HUES64 (cell line): ENCODE data around the gene TUBB2B.
A peak's percentile ranks its signal among the peaks of the same experiment; 100 is the strongest.
"Not testable (repeated sequence)": the region's sequence is repeated elsewhere in the genome, so short reads cannot be mapped to it uniquely, and the experiment has no call there.

Experiments
- H3K27ac ChIP-seq: 2 replicates; pipeline ENCODE4 v1.7.0; 2013; ENCODE audit warnings: low read depth, low read length, inconsistent platforms
- H3K27me3 ChIP-seq: 2 replicates; pipeline ENCODE4 v1.6.1; 2013; ENCODE audit warnings: mild to moderate bottlenecking, low read length; ENCODE audit not compliant: insufficient read depth
- H3K36me3 ChIP-seq: 2 replicates; pipeline ENCODE4 v1.6.1; 2013; ENCODE audit warnings: mild to moderate bottlenecking, low read length; ENCODE audit not compliant: insufficient read depth
- H3K4me1 ChIP-seq: 2 replicates; pipeline ENCODE4 v1.6.1; 2013; ENCODE audit warnings: mild to moderate bottlenecking, low read length, moderate library complexity; ENCODE audit not compliant: insufficient read depth
- H3K4me3 ChIP-seq: 2 replicates; pipeline ENCODE4 v1.5.1; 2013; ENCODE audit warnings: mild to moderate bottlenecking, low read length, moderate library complexity
- H3K9ac ChIP-seq: 2 replicates; pipeline ENCODE4 v1.6.1; 2013; ENCODE audit warnings: mild to moderate bottlenecking, low read depth, low read length
- H3K9me3 ChIP-seq: 2 replicates; pipeline ENCODE4 v1.6.1; 2013; ENCODE audit warnings: low read depth, low read length; ENCODE audit not compliant: insufficient read depth
- WGBS: fragments of 150-250, 120-280 bp; methylation state at CpG from one replicate; pipeline ENCODE4 v1.1.7; 2013; ENCODE audit warnings: missing lambda C conversion rate; 5-methylcytosine and 5-hydroxymethylcytosine counted together

The TUBB2B gene

DNA sequence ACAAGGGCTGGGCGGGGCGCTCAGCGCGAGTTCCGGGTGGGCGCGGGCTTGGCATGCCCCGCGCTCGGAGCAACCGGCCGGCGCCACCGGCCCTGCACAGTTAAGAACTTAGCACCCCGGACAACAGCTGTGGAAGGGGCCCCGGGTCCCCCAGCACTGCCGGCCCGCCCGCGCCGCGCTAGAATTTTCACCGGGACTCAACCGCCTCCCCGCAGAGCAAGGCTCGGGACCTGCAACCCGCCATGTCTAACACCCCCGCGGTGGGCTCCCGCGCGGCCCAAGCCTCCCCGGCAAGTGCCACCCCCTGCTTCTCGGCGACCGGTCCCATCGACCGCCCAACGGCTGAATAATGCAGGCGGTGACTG, 26.1 kb upstream of the TUBB2B start:
- H3K27ac ChIP-seq, result no peak overlapping the region
- no peak overlapping the region for H3K9ac ChIP-seq
- 97% methylated on average over 40 of the region's 40 CpGs for WGBS
- H3K4me1 ChIP-seq, result peaks cover 13% of the 10 kb centered on the region
- no peaks in the 10 kb centered on the region for H3K36me3 ChIP-seq
- no peaks in the 10 kb centered on the region for H3K9me3 ChIP-seq
- no peak overlapping the region for H3K4me3 ChIP-seq
- H3K27me3 ChIP-seq, result no peaks in the 10 kb centered on the region

DNA sequence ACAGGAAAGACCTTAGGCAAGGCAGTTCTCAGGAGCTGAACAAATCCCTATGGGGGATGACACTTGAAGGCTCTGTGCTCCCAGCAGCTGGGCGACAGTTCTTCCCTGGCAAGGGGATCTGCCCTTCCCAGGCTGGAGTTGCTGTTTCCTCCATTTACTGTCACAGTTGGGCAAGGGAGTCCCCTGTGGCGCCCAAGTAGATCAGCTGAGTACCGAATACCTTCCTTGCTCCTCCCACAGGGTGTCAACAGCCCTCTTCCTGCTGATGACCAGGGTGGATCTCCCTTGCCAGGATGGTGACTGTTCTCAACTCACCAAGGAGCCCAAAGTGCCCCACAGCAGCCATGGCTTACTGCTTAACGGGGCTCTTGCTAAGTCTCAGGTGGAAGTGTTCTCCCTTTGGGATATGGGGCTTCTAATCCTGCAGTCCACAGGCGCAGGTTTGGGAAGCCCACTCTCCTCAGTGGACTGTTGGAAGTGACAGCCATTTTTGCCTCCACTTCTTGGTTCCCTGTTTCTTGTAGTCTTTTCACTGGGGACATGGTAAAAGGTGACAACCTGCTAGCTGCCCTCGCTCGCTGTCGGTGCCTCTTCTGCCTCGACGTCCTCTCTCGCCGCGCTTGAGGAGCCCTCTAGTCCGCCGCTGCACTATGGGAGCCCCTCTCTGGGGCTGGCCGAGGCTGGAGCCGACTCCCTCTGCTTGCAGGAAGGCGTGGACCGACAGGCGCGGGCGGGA, 25.6 kb upstream of the TUBB2B start:
- Histone ChIP-seq H3K36me3 (no peaks in the 10 kb centered on the region), H3K4me1 (peaks cover 11% of the 10 kb centered on the region), H3K27ac (no peak overlapping the region), H3K9me3 (no peaks in the 10 kb centered on the region), H3K27me3 (no peaks in the 10 kb centered on the region), H3K9ac (no peak overlapping the region), H3K4me3 (no peak overlapping the region)
- 95% methylated on average over 22 of the region's 22 CpGs for WGBS

DNA sequence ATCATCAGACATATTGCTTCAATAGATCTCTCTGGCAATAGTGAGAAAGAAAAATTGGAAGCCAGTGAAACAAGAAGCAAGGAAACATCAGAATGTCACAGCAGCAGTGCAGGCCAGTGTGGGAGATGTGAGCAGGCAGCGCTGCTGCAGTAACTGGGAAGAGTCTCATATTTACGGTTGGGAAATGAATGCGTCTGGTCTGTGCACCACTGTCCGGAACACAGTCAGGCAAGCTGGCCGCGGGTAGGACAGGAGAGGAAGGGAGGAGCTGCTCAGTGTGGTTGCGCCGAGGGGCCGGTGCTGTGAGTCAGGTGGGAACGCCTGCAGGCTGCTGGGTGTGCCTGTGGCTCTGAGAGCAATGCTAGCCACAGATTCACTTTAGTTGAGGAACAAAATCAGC, 24.9 kb upstream of the TUBB2B start:
- H3K9me3 ChIP-seq, result no peaks in the 10 kb centered on the region
- WGBS, result 82% methylated on average over 10 of the region's 10 CpGs
- no peaks in the 10 kb centered on the region for H3K36me3 ChIP-seq
- H3K27ac ChIP-seq, result no peak overlapping the region
- H3K4me3 ChIP-seq, result no peak overlapping the region
- H3K4me1 ChIP-seq, result peaks cover 18% of the 10 kb centered on the region
- no peaks in the 10 kb centered on the region for H3K27me3 ChIP-seq
- no peak overlapping the region for H3K9ac ChIP-seq

DNA sequence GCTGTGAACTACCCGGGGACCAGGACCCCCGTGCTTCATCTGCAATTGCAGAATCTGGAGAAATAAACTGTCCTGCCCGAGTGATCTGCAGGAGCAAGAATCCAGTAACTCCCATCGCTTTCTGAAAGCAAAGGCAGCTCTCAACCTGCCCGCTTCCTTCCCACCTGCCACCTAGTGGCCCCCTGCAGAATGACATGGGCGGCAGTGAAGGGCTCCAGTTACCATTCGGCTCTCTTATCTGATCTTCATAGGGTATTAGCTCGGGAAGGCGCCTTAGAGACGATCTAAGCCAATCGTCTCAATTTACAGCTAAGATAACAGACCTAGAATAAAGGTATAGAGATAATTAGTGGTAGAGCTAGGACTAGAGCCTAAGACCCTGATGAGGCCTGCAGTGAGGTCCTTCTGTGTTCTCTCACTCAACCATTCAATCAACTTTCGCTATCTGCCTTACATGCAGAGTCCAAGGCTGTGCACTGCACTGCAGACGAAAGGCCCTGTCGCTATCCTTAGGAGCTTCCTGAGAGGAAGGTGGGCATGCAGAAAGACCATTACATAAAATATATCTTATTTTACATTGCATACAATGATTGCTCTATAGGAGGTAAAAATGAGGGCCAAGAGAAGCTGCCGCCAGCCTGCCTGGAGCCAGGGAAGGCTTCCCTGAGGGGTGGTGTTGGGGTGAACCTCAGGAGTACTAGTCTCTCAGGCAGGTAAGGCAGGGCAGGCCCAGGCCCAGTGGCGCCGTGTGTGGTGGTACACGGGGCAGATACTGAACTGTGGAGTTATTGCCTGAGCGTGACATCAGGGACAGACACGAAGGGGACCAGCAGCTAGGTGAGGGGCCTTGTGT, 24.2 kb upstream of the TUBB2B start:
- H3K27me3 ChIP-seq, result no peaks in the 10 kb centered on the region
- no peak overlapping the region for H3K27ac ChIP-seq
- no peaks in the 10 kb centered on the region for H3K36me3 ChIP-seq
- 41% methylated on average over 19 of the region's 20 CpGs for WGBS
- no peaks in the 10 kb centered on the region for H3K9me3 ChIP-seq
- H3K4me3 ChIP-seq, result no peak overlapping the region
- no peak overlapping the region for H3K9ac ChIP-seq
- peaks cover 20% of the 10 kb centered on the region for H3K4me1 ChIP-seq

DNA sequence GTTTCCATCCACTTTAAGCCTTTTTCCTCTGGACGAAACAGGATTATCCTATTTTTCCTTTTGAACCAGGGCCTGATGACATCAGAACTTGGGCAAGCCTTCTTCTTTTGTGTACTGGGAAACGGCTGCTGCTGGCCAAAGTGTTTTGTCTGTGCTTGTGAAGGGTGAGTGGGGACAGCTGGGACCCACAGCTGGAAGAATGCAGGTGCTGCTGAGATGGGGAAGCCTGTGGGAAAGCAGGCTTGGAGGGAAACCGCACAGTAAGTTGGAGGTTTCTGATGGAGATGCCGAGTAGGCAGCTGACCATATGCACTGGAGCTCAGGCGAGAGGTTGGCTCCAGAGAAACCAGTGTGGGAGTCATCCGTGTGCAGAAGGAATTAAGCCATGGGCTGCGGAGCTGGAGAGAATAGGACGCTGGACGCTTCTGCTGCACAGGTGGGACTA, 22.8 kb upstream of the TUBB2B start:
- Histone ChIP-seq H3K9me3 (no peaks in the 10 kb centered on the region), H3K36me3 (no peaks in the 10 kb centered on the region), H3K27ac (no peak overlapping the region), H3K4me1 (peaks cover 20% of the 10 kb centered on the region), H3K9ac (no peak overlapping the region), H3K4me3 (no peak overlapping the region), H3K27me3 (no peaks in the 10 kb centered on the region)
- 91% methylated on average over 9 of the region's 9 CpGs for WGBS

DNA sequence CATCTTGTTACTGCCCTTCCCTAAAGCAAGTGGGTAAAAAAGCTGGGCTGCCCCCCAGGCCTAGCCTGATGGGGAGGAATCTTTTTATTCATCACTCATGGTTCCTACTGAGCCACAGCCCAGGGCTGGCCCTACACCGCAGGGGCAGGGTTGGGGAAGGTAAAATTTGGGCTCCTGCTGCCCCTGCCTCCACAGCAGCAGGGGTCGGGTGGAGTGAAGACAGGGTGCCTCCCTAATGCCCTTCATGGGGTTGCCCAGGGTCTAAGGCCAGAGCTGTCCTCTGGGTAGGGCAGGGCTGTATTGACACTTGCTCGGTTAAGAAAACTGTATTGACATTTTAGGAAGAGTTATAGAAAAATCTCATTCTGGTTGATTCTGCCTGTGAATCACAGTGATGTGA, 22.4 kb upstream of the TUBB2B start:
- Histone ChIP-seq H3K36me3 (no peaks in the 10 kb centered on the region), H3K4me1 (peaks cover 20% of the 10 kb centered on the region), H3K27ac (no peak overlapping the region), H3K9me3 (no peaks in the 10 kb centered on the region), H3K27me3 (no peaks in the 10 kb centered on the region), H3K9ac (no peak overlapping the region), H3K4me3 (no peak overlapping the region)
- whole genome bisulfite sequencing, result 82% methylated on average over 3 of the region's 3 CpGs

DNA sequence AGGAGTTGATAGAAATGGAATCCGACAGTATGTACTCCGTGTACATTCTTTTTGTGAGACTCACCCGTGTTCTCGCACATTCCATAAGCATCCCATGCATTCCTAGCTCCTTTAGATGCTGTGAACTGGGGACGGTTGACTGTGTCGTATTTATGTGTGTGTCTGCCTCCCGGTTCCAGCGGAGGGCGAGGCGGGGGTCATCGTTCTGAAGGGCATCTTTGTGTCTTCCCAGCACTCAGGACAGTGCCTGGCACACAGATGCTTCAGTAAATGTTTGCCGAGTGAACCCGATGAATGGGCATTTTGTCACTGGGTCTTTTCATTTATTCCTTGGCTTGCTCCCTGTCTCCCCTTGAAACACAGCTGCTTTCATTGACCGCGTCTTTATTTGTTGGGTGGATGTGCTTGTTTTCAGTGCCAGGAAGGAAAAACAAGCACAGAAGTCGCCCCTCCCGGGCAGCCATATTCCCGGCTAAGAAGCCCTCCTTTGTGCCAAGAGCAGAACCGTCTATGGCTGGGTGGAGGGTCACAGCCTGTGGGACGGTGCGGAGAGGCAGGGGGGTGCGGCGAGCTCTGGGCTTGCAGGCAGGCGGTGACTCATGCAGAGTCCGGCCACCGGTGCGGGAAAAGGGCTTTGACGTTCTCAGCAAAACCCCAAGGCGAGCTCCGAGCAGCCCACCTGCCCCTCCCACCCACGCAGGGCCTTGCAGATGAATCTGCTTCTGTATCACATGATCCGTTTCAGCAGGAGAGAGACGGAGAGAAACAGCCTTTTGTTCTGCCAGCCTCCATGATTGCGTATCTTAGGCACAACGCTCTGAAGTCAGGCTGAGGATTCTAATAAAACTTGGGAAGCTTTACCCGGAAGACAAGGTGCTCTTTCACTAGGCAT, 20.0 kb upstream of the TUBB2B start:
- Histone ChIP-seq H3K9ac (peak overlapping the region; percentile 62), H3K4me1 (peaks cover 20% of the 10 kb centered on the region), H3K36me3 (no peaks in the 10 kb centered on the region), H3K27me3 (no peaks in the 10 kb centered on the region), H3K27ac (0 out of 2 replicates have a peak overlapping the region, but pooled peaks have one; percentile 3), H3K9me3 (no peaks in the 10 kb centered on the region), H3K4me3 (peak overlapping the region; percentile 8; the same call in 1 of the 2 replicates)
- 49% methylated on average over 36 of the region's 36 CpGs for WGBS

DNA sequence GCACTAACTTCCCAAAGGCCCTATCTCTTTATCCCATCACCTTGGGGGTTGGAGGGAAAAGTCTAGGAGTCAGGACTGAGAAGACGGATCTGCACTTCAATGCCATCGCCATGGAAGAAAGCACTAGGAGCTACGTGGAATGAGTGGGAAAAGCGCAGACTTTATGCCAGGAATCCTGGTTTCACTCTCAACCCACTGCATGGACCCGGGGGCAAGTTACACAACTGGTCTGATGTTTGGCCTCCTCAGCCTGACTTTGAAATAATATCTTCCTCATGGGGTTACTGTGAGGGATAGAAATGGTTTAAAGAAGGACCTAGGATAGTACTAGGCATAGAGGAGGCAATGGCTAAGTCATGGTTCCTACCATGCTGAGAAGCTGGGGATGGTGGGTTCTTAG, 17.8 kb upstream of the TUBB2B start:
- H3K27ac ChIP-seq, result no peak overlapping the region
- H3K9me3 ChIP-seq, result no peaks in the 10 kb centered on the region
- no peaks in the 10 kb centered on the region for H3K36me3 ChIP-seq
- 96% methylated on average over 5 of the region's 5 CpGs for WGBS
- peaks cover 12% of the 10 kb centered on the region for H3K4me1 ChIP-seq
- H3K4me3 ChIP-seq, result no peak overlapping the region
- H3K27me3 ChIP-seq, result no peaks in the 10 kb centered on the region
- no peak overlapping the region for H3K9ac ChIP-seq

DNA sequence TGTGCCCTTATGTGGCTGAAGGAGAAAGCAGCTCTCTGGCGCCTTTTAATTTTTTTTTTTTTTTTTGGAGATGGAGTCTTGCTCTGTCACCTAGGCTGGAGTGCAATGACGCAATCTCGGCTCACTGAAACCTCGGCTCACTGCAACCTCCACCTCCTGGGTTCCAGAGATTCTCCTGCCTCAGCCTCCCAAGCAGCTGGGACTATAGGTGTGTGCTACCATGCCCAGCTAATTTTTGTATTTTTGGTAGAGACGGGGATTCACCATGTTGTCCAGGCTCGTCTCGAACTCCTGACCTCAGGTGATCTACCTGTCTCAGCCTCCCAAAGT, 17.3 kb upstream of the TUBB2B start:
- not testable (repeated sequence) for H3K27ac ChIP-seq, H3K27me3 ChIP-seq
- 98% methylated on average over 7 of the region's 7 CpGs for WGBS

DNA sequence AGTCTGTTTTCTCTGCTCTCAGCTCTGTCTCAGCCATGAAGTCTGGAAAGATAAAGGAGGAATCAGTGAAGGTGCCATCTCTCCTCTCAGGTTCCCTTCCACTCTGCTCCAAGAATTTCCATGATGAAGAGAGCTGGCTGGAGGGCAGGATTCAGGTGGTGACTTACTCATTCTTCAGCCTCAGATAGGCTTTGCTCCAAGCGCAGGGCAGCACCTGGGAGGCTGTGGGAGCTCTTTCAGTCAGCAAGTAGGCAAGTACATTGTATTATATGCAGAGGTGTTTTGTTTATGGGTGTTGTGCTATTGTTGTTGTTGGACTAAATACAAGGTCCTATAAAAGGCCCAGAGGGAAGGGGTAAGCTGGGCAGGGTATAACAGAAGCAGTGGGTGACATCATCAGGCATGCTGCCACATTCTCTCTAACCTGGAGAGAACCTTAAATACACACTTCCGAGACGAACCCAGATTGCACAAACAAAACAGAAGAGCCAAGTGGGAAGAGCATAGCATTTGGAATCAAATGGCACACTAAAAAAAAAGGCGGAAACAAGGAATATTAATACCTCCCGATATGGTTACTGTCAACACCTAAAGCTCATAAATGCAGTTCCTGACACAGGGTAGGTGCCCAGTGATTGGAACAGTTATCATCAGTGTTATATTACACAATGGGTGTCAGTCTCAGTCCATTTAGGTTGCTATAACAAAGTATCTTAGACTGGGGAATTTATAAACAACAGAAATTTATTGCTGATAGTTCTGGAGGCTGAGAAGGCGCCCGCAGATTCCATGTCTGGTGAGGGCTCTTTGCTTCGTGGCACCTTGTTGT, 16.8 kb upstream of the TUBB2B start:
- Histone ChIP-seq H3K4me3 (no peak overlapping the region), H3K4me1 (peaks cover 12% of the 10 kb centered on the region), H3K36me3 (no peaks in the 10 kb centered on the region), H3K27ac (no peak overlapping the region), H3K9me3 (no peaks in the 10 kb centered on the region), H3K9ac (no peak overlapping the region), H3K27me3 (no peaks in the 10 kb centered on the region)
- 96% methylated on average over 8 of the region's 8 CpGs for whole genome bisulfite sequencing

More for the DNA sequence above, 17.3 kb upstream of the TUBB2B start:
- not testable (repeated sequence) for H3K9ac ChIP-seq, H3K36me3 ChIP-seq, H3K4me3 ChIP-seq, H3K9me3 ChIP-seq
- H3K4me1 ChIP-seq, result peaks cover 12% of the 10 kb centered on the region
